Stomach (tissue), 9 donors: ENCODE data around the gene HIGD1B. TPM values are rescaled to one million over a fixed set of nuclear protein-coding genes. Genes with fewer than 3 reads are reported as not detected.

Experiments used
- DNase-seq, 2 donors: peaks; one replicate each; pipeline versions ENCODE4 v3.0.0 to v3.0.0-alpha.2; 2013 to 2019
- H3K27ac ChIP-seq, 5 donors: fragments of 200-600 bp in 4 of 5; sonication (generic) in 4 of 5; one replicate each; pipeline ENCODE4 v1.5.1; 2013 to 2019; ENCODE audit warnings: mild to moderate bottlenecking in 1 of 5, moderate library complexity in 1 of 5
- H3K27me3 ChIP-seq, 3 donors: fragments of 200-600 bp; sonication (generic); one replicate each; pipeline ENCODE4 v1.5.1; 2017 to 2019; ENCODE audit warnings: mixed run types in 1 of 3
- H3K36me3 ChIP-seq, 4 donors: fragments of 200-600 bp; sonication (generic); 1 replicate in 3 of 4; 2 replicates in 1 of 4; pipeline ENCODE4 v1.5.1; 2016 to 2019
- H3K4me1 ChIP-seq, 4 donors: fragments of 200-600 bp; sonication (generic); one replicate each; pipeline ENCODE4 v1.5.1; 2016 to 2019
- H3K4me3 ChIP-seq, 4 donors: fragments of 200-600 bp; sonication (generic) in 3 of 4; one replicate each; pipeline ENCODE4 v1.5.1; 2016 to 2019; ENCODE audit warnings: mild to moderate bottlenecking in 1 of 4
- H3K9me3 ChIP-seq, 4 donors: fragments of 200-600 bp; sonication (generic); one replicate each; pipeline ENCODE4 v1.5.1; 2016 to 2019
- CTCF ChIP-seq, 7 experiments: fragments of 450-650 bp in 4 of 7; fragments of 200-600 bp in 3 of 7; sonication (generic) in 3 of 7; IDR thresholded peaks; one replicate each; pipeline ENCODE4 v1.5.1; 2016 to 2019; ENCODE audit warnings: antibody characterized with exemption in 7 of 7, control low read depth in 2 of 7, mild to moderate bottlenecking in 1 of 7
- EP300 ChIP-seq: sonication (generic); formaldehyde crosslinking; IDR thresholded peaks from one replicate; pipeline ENCODE4 v1.6.1; 2017; ENCODE audit warnings: antibody characterized with exemption
- POLR2A ChIP-seq, 4 donors: fragments of 450-650 bp; IDR thresholded peaks; one replicate each; pipeline ENCODE4 v1.6.1; 2016; ENCODE audit warnings: antibody characterized with exemption in 4 of 4, control low read depth in 2 of 4, mild to moderate bottlenecking in 1 of 4, moderate library complexity in 1 of 4
- POLR2AphosphoS5 ChIP-seq, 3 donors: sonication (generic); formaldehyde crosslinking; IDR thresholded peaks; one replicate each; pipeline ENCODE4 v1.6.1; 2016; ENCODE audit warnings: antibody characterized with exemption in 3 of 3
- WGBS, 5 donors: extraction: QIAGEN DNeasy Blood & Tissue Kit in 3 of 5; methylation state at CpG; one replicate each; pipeline versions ENCODE4 v1.1.5 to v1.1.7; 2013 to 2018; 5-methylcytosine and 5-hydroxymethylcytosine counted together
- intact Hi-C: fragments of 100-400 bp; cut with DNase I; formaldehyde crosslinking; loops from one replicate; pipeline ENCODE4 v1.15.1; 2023; ENCODE audit warnings: low total_unique reads
- polyA plus RNA-seq, 3 donors: library from polyadenylated mRNA; stranded (reverse); fragments of 200-250 nt; gene quantifications; one replicate each; pipeline ENCODE4 v1.2.3, GENCODE V29; 2013
- total RNA-seq, 5 donors: library from RNA; depleted of rRNA; stranded (reverse); fragments of >200 nt; gene quantifications; one replicate each; pipeline versions ENCODE4 v1.1.0 to v1.2.3, GENCODE V29; 2014 to 2016
- donor health status: healthy with polysubstance abuse.
- donor health status: Bipolar disorder and iron deficiency.
- donor health status: healthy.

The HIGD1B gene
- total and polyA plus RNA-seq, 8 donors, result 0.92 to 5.4 (median 2.3) TPM; not detected in 4

- no peaks in the 10 kb centered on the region for H3K9me3 ChIP-seq
- H3K4me3 ChIP-seq, result no peak overlapping the region
- 72 to 80% (median 77%) methylated on average over 8 of the region's 8 CpGs for WGBS, 5 donors
- no peaks in the 10 kb centered on the region for H3K27me3 ChIP-seq
- H3K27ac ChIP-seq, result no peak overlapping the region
- no peak for DNase-seq
- peaks cover 6 to 24% (median 19%) of the 10 kb centered on the region in 4 donors for H3K36me3 ChIP-seq
- intact Hi-C loops, result no loop called here
- no peak for TF ChIP-seq POLR2AphosphoS5 (IDR thresholded peaks at IDR 0.05)
- no peak for TF ChIP-seq CTCF (IDR thresholded peaks at IDR 0.05)
- no peak for TF ChIP-seq EP300
- no peak for TF ChIP-seq POLR2A (IDR thresholded peaks at IDR 0.05)
- H3K4me1 ChIP-seq, result peaks cover 0 to 13% (median 0%) of the 10 kb centered on the region in 4 donors
Measured at GRCh38 chr17:44846206-44846605, 1.5 kb upstream of the HIGD1B start.

DNA sequence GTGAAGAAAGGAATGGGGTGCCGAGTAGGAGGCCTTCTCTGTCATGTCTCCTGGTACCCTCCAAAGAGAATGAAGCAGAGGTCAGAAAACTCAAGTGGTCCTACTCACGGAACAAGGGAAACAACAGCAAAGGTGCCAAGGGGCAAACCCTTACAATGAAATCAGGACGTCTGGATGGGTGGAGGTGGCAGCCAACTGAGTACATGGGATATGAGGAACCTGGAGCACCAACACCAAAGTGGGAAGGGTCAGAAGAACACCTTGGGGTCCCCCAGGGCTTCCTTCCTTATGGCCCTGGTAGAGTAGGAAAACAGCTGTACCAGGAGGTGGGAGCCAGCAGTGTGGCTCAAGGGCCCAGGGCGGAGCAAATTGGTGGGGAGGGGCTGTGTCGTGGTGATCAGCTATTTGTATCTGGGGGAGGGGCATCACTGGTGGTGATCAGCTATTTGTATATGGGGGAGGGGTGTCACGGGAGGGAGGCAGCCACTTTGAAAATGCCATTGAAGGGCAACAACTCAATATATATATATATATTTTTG, 643 bp downstream of the HIGD1B start:
- H3K4me3 ChIP-seq, result no peak overlapping the region
- TF ChIP-seq CTCF (IDR thresholded peaks at IDR 0.05), result no peak
- no peak for TF ChIP-seq EP300
- TF ChIP-seq POLR2AphosphoS5 (IDR thresholded peaks at IDR 0.05), result no peak
- no peak for TF ChIP-seq POLR2A (IDR thresholded peaks at IDR 0.05)
- peak overlapping the region in 1 of 5 donors; percentile 14 for H3K27ac ChIP-seq
- DNase-seq, result no peak
- H3K4me1 ChIP-seq, result peaks cover 0 to 9% (median 0%) of the 10 kb centered on the region in 4 donors
- H3K9me3 ChIP-seq, result no peaks in the 10 kb centered on the region
- intact Hi-C loops, result no loop called here
- H3K27me3 ChIP-seq, result no peaks in the 10 kb centered on the region
- WGBS, 5 donors, result 51 to 67% (median 57%) methylated on average over 6 of the region's 6 CpGs
- H3K36me3 ChIP-seq, result peaks cover 27 to 45% (median 41%) of the 10 kb centered on the region in 4 donors

- no peak for TF ChIP-seq EP300
- TF ChIP-seq POLR2A (IDR thresholded peaks at IDR 0.05), result no peak
- no peak for TF ChIP-seq POLR2AphosphoS5 (IDR thresholded peaks at IDR 0.05)
- TF ChIP-seq CTCF (IDR thresholded peaks at IDR 0.05), result no peak
- no peak overlapping the region for H3K27ac ChIP-seq
- WGBS, 5 donors, result 88 to 93% (median 92%) methylated on average over 11 to 12 of the region's 12 CpGs
- no peaks in the 10 kb centered on the region for H3K9me3 ChIP-seq
- intact Hi-C loops, result no loop called here
- H3K27me3 ChIP-seq, result no peaks in the 10 kb centered on the region
- no peak for DNase-seq
- H3K4me3 ChIP-seq, result no peak overlapping the region
- H3K36me3 ChIP-seq, result peaks cover 34 to 52% (median 48%) of the 10 kb centered on the region in 4 donors
- H3K4me1 ChIP-seq, result peaks cover 0 to 7% (median 0%) of the 10 kb centered on the region in 4 donors
Measured at GRCh38 chr17:44848961-44849489, 1.3 kb downstream of the HIGD1B start.

GRCh38 chr17:44850025-44850424, 2.3 kb downstream of the HIGD1B start:
- Histone ChIP-seq H3K4me1 (no peaks in the 10 kb centered on the region), H3K9me3 (no peaks in the 10 kb centered on the region), H3K36me3 (peaks cover 44 to 62% (median 58%) of the 10 kb centered on the region in 4 donors), H3K27me3 (no peaks in the 10 kb centered on the region), H3K27ac (peak overlapping the region in 1 of 5 donors; percentile 26), H3K4me3 (no peak overlapping the region)
- TF ChIP-seq EP300 (no peak), POLR2AphosphoS5 (IDR thresholded peaks at IDR 0.05) (no peak), POLR2A (IDR thresholded peaks at IDR 0.05) (no peak), CTCF (IDR thresholded peaks at IDR 0.05) (no peak)
- intact Hi-C loops, result no loop called here
- 84 to 95% (median 90%) methylated on average over 7 of the region's 7 CpGs for WGBS, 5 donors
- no peak for DNase-seq
